Upper lobe of left lung (tissue), 4 donors: ENCODE results near the gene PDGFRB.

Source experiments
- EP300 ChIP-seq, 4 donors: sonication (generic); formaldehyde crosslinking; IDR thresholded peaks; one replicate each; pipeline ENCODE4 v1.5.1; 2017; ENCODE audit warnings: antibody characterized with exemption in 4 of 4, control low read depth in 2 of 4
- POLR2AphosphoS5 ChIP-seq, 2 donors: sonication (generic); formaldehyde crosslinking; IDR thresholded peaks; one replicate each; pipeline ENCODE4 v1.5.1; 2017; ENCODE audit warnings: antibody characterized with exemption in 2 of 2

DNA sequence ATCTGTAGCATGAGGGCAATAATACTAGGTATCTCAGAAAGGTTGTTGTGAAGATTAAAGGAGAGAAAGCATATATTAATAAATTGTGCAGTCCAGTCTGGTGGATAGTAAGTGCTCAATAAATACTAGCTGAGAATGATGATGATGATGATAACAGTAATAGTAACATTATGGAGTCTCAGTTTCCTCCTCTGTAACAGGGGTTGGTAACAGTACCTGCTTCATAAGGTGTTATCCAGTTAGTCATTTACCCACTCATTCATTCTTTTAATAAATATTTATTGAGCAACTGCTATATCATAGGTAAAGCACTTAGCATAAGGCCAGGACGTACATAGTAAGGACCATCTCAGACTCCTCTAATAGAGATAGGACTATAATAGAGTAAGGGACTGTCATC is 41.8 kb upstream of the PDGFRB start:
- TF ChIP-seq EP300 (IDR thresholded peaks at IDR 0.05) (no peak), POLR2AphosphoS5 (IDR thresholded peaks at IDR 0.05) (no peak)
